Islet precursor cell (in vitro differentiated cells): Measurements from ENCODE around the gene REXO5.
A peak's percentile ranks its signal among the peaks of the same experiment; 100 is the strongest.
"Not testable (repeated sequence)": the region's sequence is repeated elsewhere in the genome, so short reads cannot be mapped to it uniquely, and the experiment has no call there.

Experiments used
- DNase-seq: peaks from one replicate; pipeline ENCODE4 v3.0.0-alpha.2; 2018

Gene REXO5, protein sequence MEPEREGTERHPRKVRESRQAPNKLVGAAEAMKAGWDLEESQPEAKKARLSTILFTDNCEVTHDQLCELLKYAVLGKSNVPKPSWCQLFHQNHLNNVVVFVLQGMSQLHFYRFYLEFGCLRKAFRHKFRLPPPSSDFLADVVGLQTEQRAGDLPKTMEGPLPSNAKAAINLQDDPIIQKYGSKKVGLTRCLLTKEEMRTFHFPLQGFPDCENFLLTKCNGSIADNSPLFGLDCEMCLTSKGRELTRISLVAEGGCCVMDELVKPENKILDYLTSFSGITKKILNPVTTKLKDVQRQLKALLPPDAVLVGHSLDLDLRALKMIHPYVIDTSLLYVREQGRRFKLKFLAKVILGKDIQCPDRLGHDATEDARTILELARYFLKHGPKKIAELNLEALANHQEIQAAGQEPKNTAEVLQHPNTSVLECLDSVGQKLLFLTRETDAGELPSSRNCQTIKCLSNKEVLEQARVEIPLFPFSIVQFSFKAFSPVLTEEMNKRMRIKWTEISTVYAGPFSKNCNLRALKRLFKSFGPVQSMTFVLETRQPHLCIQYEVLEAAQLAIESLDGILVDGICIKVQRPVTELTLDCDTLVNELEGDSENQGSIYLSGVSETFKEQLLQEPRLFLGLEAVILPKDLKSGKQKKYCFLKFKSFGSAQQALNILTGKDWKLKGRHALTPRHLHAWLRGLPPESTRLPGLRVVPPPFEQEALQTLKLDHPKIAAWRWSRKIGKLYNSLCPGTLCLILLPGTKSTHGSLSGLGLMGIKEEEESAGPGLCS

GRCh38 chr16:20806168-20807050 is at the start of gene REXO5, which contains the start of gene ERI2:
REXO5 (plus strand) TSS chr16:20806527; CDS start chr16:20806954, 427 bp downstream.
ERI2 (minus strand) TSS chr16:20806472; CDS start chr16:20806430, 42 bp downstream.
- DNase-seq, result peak; percentile 98

- no peak for DNase-seq
Observed at GRCh38 chr16:20760346-20760745, 46.0 kb upstream of the REXO5 start.

DNA sequence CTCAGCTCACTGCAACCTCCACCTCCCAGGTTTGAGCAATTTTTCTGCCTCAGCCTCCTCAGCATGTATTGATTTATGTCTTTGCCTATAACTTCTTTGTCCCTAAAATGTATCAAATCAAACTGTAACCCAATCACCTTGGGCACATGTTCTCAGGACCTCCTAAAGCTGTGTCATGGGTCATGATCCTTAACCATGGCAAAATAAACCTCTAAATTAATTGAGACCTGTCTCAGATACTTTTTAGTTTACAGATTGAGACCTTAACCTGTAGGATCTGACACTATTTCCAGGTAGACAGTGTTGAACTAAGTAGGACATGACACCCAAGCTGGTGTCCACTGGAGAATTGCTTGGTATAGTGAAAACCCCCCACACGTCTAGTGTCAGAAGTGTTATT is 45.2 kb upstream of the REXO5 start:
- no peak for DNase-seq

DNA sequence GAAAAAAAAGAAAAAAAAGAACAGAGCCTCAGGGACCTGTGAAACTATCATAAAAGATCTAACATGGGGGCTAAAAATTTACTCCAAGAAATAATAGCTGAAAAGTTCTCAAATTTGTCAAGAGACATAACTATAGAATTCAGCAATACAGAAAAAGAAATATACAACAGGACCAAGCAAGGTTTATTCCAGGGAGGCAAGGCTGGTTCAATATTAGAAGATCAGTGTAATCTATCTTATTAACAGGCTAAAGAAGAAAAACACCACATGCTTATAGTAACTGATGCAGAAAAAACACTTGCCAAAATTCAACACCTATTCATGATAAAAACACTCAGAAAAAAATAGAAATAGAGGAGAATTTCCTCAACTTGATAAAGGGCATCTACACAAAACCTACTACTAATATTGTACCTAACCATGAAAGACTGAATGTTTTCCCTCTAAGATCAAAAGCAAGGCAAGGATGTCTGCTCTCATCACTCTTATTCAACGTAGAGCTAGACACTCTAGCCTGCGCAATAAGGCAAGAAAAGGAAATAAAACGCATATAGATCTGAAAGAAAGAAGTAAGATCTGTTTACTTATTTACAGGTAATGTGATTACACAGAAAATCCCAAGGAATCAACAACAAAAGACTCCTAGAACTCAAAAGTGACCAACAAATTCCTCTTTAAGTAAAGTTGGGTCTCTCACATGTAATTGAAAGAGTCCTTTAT is 43.8 kb upstream of the REXO5 start:
- no peak for DNase-seq

DNA sequence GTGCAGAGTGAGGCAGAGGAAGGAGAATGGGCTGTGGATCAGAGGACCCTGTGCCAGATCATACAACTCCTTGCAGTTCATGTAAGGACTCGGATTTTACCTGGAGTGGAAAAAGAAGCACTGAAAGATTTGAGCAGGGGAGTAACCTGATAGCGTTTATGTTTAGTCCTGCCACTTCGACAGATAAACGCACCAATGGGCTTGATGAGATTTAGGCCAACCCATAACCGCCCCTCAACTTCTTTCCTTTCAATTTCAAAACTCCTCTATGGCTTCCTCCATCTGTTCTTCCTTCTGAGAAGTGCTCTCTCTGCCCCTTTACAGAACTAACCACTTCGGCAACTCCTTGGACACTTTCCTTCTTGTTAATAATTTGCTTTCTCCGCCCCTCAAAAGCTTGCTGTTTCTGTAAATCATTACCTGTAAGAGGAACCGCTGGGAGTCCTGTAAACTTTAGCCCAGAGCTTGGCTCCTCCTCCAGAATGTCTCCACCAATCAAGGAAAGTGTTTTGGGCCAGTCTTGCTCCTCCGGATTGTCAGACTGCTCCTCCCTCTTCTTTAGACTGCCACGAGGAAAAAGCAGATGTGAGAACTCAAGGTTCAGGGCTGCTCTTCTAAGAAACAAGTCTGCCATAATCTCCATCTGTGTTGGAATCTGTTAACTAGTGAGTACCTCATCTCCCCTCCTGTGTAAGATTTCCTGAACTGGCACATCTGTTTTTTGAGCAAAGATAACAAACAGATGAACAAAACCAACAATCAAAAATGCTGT is 42.7 kb upstream of the REXO5 start, which contains the start of gene ACSM3:
Gene ACSM3, plus strand, starts transcription at position 554 of the 772 bp plus-strand sequence. CDS start 6,021 bp downstream, outside the sequence.
- DNase-seq, result peak; percentile 82

DNA sequence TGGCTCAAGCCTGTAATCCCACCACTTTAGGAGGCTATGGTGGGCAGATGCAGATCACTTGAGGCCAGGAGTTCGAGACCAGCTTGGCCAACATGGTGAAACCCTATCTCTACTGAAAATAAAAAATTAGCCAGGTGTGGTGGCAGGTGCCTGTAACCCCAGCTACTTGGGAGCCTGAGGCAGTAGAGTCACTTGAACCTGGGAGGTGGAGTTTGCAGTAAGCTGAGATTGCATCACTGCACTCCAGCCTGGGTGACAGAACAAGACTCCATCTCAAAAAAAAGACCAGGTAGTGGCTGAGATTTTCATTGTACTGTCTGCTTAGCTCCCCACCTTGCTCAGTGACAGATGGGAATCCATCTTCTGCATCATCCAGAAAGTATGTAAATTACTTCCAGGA is 41.9 kb upstream of the REXO5 start:
- not testable (repeated sequence) for DNase-seq

DNA sequence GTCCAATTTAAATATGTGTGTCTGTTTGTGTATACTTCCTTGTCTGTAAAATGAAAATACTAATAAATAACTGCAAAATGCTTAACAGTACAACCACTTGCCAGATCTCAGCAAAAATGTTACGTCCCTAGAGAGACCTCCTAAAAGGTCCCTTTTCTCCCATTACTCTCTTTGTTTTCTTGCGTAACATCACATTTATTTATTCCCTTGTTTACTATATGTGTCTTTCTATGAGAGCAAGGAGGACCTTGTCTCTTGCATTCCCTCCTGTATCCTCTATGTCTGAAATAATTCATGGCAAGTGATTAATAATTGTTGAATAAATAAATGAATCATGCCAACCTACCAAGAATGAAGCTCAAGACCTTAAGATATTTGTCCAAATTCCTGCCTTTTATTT is 40.6 kb upstream of the REXO5 start:
- no peak for DNase-seq

DNA sequence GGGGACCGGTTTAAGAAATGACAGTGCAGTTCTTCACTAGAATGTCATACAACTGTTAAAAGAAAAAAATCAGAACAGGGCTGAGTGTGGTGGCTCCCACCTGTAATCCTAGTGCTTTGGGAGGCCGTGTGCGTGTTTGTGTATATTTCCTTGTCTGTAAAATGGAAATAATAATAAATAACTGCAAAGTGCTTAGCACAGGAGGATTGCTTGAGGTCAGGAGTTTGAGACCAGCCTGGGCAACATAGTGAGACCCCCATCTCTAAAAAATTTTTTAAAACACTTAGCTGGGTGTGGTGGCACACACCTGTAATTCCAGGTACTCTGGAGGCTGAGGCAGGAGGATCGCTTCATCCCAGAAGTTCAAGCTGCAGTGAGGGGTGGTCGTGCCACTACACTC is 40.0 kb upstream of the REXO5 start:
- no peak for DNase-seq

DNA sequence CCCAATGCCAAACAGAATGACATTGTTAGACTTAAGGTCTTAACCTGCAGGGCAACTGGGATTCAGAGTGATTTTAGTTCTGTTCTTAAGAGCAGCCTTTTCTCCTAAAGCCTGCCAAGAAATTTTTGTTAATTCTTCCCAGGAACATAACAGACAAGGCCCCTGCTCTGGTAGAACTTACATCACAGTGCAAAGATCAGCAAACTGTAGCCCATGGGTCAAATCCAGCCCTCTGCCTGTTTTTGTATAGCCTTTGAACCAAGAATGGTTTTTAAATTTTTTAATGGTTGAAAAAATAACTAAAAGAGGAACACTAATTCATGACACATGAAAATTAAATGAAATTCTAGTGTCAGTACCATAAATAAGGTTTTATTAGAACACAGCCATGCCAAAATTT is 38.8 kb upstream of the REXO5 start:
- no peak for DNase-seq

DNA sequence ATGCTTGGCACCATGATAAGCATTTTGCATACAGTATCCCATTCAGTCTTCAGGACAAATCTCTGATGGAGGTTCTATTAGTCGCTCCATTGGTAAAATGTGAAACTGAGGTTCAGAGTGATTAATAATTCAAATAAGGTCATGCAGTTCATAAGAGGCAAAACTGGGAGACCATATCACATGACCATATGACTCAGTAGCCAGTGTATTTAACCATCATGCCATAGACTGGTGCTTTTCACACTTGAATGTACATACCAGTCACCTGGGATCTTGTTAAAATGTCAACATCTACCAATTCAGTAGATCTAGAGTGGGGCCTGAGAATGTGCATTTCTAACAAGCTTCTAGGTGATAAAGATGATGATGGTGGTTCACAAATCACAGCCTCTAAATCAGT is 38.2 kb upstream of the REXO5 start:
- no peak for DNase-seq

DNA sequence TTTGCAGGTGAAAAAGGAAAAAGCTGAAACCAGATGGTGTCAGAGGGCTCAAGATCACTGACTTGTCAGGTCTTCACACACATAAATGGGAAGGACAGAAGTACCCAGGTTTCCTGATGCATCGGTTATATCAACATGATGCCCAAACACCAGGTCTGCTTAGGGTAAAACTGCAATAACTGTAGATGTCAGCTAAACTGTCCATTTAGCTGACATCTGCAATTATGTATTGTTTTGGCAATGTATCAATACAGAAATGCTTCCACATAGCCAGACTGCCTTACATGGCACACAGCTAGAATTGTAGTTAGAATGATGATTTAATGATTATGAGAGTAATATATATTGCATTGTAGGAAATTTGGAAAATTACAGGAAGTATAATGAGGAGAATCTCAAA is 37.5 kb upstream of the REXO5 start:
- no peak for DNase-seq

GRCh38 chr16:20773679-20774078 is 32.6 kb upstream of the REXO5 start:
- DNase-seq, result no peak

GRCh38 chr16:20774703-20775362 is 31.5 kb upstream of the REXO5 start:
- DNase-seq, result peak; percentile 92

DNA sequence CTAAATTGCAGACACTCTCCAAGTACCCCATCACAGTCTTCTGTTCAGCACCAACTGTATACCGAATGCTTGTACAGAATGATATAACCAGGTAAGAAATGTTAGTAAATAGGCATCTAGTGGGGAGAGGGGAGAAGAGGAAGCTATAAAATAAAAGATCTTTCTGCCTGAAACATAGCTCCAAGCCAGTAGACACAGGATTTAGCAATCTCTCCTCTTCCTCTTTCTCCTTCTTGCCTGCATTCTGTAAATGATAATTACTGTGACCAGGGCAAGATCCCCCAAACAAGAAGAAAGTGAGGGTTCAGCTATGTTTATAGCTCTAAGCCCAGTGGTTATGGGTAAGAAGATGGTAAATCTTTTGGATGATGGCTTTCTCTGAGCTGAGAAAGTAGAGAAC is 24.6 kb upstream of the REXO5 start:
- DNase-seq, result no peak

DNA sequence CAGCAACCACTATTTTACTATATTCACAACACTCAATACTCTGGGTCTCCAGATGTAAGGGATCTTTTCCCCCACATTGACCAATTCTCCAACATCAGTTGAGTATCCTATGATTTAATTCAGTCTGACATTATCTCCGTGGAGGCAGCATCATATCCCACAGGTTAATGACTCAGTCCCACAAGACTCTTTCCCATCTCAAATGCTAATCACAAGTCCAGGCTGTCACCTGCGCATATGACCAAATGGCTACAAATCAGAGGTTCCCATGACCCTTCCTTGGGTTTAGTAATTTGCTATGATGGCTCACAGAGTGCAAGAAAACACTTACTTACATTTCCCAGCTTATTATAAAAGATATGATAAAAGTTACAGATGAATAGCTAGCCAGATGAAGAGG is 23.9 kb upstream of the REXO5 start:
- no peak for DNase-seq

- no peak for DNase-seq
Observed at GRCh38 chr16:20784204-20784603, 22.1 kb upstream of the REXO5 start.

GRCh38 chr16:20789130-20789529 is 17.2 kb upstream of the REXO5 start:
- no peak for DNase-seq

- DNase-seq, result no peak
Observed at GRCh38 chr16:20791923-20792612, 14.3 kb upstream of the REXO5 start.

DNA sequence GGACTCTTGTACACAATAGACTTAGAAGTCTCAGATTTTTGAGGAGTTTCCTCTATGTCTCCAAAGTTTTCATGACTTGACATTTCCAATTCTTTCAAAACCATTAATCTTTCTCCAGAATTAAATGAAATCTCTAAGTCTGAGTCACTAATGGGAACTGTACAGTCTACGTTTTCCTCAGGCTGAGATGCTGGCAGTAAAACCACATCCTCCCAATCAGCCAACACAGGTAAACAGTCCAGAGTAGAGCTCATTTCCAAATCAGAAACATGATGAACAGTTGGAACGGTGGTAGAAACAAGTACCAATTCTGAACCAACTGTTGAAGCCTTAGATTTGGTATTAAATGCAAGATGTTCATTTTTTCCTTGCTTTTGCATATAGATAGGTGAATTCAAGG is 8.0 kb upstream of the REXO5 start:
- no peak for DNase-seq

- no peak for DNase-seq
Observed at GRCh38 chr16:20799599-20799998, 6.7 kb upstream of the REXO5 start.
